ENCODE measurements around the gene DCDC1.
A peak's percentile ranks its signal among the peaks of the same experiment; 100 is the strongest.

DNA sequence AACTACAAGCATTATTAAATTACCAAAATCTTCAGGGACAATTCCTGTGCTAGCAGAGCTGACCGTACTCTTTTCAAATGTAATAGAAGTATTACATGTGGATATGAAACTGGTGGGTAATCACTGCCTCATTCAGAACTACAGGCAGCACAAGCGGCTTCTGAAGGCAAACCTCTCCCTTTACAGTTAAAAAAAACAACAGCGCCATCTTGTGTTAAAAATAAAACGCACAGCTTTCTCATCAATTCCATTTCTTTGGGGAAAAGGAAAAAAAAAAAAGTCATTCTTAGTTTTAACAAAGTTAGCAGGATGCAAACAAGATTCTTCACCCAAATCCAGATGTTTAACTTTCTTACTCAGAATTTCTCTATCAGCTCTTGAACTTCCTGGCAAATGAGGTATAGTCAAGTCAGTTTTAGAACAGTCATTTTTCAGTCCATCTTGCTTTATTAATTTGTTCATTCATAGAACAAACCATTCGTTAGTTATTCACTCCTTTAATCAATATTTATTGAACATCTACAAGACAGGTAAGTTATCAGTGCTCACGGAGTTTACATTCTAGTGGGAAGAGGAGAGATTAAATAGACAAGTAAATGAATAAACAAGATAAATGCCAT lies 451.6 kb downstream of the DCDC1 start:
- peak; percentile 31 for TF ChIP-seq CTCF (IDR thresholded peaks at IDR 0.05; ENCODE audit: low read depth, low read length)
- TF ChIP-seq, protein P1, sequence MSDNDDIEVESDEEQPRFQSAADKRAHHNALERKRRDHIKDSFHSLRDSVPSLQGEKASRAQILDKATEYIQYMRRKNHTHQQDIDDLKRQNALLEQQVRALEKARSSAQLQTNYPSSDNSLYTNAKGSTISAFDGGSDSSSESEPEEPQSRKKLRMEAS (IDR thresholded peaks at IDR 0.05; ENCODE audit: low read depth, low read length) = no peak
- TF ChIP-seq POLR2A (IDR thresholded peaks at IDR 0.05; ENCODE audit: extremely low read depth, insufficient read length) = no peak
